HG03354 (cell line): ENCODE measurements around the gene TIAM2.
"Not testable (repeated sequence)": the region's sequence is repeated elsewhere in the genome, so short reads cannot be mapped to it uniquely, and the experiment has no call there.

ENCODE experiments used
- ATAC-seq: cut with Tn5 transposase; IDR thresholded peaks from one replicate; pipeline ENCODE4 v1.9.1; 2021; ENCODE audit warnings: mild to moderate bottlenecking; ENCODE audit not compliant: unreplicated experiment, poor library complexity, severe bottlenecking

Gene TIAM2

DNA sequence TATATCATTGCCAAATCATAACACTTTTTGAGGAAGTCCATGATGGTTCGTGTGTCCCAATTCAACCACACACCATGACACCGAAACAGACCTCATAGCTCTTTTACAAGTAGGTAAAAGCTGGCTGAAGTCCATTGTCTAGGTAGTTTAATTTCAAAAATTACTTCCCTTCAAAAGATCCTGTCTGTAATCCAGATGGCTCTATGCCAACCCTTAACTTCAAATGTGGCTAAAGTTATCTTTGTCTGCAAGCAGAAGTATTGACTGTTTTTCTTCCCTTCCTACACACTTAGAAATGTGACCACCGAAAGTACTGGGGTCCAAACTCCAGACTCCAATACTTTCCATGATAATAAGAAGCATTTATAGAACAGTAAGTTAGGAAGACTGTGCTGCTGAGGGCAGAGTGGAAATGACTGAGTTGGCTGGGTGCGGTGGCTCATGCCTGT, 8.3 kb upstream of the TIAM2 start:
- no peak for ATAC-seq

DNA sequence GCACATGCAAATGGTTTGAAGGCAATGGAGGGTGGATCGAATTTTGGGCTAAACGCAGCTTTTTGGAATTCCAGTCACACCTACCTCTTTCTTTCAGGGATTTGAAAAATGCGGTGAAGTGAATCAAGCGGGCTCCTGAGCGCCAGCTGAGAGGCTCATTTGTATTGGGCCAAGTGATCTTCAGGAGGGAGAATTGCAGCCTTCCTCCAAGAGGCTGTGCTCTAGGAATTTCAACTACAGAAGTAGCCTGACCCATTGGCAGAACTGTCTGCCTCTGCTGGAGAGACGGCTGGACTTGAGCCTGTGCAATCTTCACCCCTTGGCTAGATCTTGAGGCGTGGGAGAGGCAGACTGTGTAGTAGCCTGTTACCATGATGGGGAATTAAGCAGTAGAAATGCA, 5.7 kb upstream of the TIAM2 start:
- no peak for ATAC-seq

DNA sequence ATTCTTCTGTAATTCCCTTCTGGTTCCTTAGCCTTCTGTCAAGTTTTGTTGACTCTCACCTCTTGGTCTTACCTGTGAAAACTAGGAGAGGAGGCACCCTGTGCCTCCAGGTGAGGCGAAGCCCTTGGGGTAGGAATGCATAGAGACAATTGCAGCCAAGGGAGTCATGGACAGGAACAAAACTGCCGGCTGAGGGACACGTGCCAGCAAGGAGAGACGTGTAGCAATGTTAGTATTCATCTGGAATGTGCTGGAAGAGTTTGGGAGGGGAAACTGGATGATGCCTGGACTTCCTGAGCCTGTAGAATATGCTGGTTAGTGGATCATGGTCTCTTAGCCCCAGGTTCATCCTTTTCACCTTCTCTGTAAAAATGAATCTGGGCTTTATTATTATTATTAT, 3.9 kb upstream of the TIAM2 start:
- no peak for ATAC-seq

DNA sequence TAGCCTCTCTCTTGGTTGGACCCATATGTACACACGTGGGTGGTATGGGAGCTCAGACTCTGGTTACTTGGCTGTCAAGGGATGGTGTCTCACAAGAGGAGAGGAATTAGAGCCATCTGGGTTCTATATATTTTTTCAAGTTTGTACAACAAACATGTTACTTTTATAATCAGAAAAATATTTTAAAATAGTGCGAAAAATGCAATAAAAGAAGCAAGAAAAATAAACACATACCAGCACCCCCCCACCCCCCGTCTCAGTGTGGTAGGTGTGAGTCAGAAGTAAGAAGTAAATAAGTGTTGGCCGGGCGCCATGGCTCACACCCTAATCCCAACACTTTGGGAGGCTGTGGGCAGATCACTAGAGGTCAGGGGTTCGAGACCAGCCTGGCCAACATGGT, 2.1 kb upstream of the TIAM2 start:
- ATAC-seq = no peak

DNA sequence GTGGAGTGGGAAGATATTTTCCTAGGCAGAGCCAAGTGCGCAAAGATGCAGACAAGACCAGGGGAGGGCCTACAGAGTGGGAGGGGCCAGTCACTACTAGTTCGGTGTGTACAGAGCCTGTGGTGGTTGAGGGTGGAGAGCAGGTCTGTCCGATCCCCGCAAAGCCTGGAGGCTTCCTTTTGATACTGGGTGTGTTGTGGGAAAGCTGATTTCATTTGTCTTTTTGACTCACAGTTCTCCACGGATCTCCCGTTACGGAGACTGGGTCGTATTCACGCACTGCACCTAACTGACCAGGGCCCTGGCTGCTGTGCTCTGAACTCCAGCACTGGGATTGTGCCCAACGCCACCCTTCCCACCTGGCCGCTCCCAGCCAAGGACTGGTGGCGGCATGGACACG, 1.4 kb upstream of the TIAM2 start:
- ATAC-seq = no peak

DNA sequence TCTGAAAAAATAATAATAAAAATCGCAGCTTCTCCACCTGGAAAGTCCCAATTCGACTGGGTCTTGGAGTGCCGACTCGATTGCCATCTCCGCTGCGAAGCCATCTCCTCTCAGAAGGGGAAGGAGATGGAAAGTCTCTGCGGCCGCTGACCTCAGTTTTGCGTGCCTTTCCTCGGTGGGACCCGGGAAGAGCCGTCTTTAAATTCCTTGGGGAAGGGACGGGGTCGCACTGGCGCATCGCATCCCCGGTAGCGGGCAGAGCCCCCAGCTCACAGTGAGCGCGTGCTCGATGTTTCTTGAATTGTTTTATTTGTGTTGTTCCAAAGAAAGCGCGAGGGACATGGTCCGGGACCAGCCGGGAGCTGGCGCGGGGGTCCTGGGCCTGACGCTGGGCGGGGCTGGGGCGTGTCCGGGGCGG, 270 bp upstream of the TIAM2 start:
- ATAC-seq = no peak

DNA sequence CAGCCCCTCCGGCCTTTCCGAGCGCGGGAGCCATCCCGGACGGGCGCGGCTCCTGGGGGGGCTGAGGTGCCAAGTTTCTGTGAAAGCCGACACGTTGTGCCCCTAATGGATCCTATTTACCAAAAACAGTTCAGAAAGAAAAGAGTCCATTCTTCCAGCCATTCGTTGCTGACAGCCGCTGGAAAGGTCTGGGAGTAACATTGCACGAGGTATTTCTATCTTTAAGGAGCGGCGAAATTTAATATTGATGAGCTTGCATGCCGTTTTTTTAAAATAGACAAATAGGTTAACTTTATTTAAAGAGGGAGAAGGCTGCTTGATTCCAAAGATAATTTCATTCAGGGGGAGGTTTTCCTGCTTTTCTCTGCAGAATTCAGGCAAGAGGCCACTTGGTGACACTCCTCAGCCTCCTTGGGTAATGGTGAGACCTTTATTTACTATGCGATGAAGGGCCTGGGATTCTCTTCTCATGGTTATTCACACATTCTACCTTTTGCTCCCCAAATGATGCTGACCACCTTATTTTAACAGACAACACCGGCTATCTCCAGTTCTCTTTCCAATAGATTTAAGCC, 988 bp downstream of the TIAM2 start:
- ATAC-seq = no peak

DNA sequence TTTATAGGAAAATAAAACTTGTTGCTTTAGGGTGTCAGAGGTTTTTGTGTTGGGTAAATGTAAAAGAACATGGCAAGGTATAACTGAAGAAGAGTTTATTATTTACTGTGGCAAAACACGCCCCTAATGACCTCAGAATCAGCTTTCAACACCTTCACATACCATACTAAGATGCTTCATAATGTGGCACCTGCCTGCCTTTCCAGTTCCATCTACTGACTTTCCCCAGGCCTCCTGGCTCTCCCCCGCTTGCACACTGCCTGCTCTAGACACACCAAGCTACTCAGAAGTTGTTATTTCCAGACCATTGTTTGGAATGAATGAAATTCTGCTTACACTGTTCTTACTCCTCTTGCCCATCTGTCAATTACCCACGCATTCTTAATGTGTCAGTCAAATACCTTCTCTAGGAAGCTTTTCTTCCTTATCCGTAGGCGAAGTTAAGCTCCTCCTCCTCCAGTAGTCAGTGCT, 1.8 kb downstream of the TIAM2 start:
- no peak for ATAC-seq

DNA sequence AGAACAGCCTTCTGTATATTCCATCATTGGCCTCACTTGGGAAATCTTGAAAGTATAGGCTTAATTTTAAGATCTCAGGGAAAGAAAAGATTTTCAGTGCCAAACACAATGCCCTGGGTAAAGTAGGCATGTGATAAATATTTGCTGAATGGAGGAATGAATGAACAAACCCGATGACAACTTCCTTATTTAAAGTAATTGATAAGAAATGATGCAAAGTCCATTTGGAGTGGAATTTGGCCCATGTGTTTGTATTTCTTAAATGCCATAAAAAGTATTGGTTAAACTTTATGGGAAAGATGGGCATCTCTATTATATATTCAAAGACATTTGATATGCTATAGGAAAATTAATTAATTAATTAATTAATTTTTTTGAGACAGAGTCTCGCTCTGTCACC, 3.7 kb downstream of the TIAM2 start:
- no peak for ATAC-seq

DNA sequence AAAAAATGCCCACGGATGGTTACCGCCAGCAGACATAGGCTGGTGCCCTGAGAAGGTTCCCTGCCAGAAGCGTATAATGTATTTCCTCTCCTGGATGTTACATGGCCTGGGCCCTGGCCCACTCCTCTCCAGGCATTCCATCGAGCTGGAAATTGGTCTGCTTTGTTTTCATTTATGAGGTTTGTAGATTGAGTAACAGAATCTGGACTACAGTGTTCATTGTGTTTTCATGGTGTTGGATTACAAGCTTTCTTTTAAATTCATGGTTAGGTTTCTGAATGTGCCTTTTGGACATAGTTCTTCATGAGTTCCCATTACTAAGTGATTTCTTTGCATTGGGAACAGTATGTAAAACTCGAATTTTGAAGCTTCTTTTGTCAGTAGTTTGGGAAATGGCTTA, 6.4 kb downstream of the TIAM2 start:
- no peak for ATAC-seq

DNA sequence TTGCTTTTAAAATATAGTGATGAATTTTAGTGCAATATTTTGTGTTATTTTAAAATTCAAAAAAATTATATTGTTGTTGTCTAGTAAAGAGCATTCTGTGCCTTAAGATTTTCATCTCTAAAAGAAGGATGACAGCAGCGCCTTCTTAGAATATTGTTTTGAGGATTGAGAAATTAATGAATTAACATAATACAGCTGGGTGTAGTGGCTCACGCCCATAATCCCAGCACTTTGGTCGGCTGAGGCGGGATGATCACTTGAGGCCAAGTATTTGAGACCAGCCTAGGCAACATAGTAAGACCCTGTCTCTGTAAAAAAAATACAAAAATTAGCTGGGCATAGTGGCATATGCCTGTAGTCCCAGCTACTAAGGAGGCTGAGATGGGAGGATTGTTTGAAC, 6.8 kb downstream of the TIAM2 start:
- no peak for ATAC-seq

DNA sequence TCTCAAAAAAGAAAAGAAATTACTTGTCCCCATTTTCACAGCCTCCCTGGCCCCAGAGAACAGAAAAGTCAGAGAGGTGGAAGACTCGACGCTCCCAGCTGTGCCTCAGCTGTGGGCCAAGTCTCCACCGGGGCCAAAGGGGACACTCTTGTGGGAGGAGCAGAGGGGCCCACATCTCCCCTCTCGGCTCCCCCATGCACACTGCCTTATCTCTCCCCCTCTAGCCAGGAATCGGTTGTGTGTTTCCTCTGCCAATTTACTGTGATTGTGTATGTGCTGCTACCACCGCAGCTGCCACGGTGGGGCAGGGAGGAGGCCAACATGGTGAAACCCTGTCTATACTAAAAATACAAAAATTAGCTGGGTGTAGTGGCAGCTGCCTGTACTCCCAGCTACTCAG, 8.4 kb downstream of the TIAM2 start:
- no peak for ATAC-seq

DNA sequence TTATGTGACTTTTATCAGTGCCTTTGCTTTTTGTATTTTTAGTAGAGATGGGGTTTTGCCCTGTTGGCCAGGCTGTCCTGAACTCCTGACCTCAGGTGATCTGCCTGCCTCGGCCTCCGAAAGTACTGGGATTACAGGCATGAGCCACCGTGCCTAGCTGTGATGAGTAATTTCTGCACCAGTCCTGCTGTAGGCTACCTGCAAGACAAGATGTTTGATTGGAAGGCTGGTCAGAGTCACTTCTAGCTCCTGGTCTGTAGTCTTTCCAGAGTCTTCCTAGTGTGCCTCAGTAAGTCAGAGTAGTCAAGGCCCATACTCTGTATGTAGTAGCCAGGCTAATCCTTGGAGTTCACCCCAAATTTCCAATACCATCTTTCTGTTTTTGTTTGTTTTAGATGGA, 8.9 kb downstream of the TIAM2 start:
- no peak for ATAC-seq

DNA sequence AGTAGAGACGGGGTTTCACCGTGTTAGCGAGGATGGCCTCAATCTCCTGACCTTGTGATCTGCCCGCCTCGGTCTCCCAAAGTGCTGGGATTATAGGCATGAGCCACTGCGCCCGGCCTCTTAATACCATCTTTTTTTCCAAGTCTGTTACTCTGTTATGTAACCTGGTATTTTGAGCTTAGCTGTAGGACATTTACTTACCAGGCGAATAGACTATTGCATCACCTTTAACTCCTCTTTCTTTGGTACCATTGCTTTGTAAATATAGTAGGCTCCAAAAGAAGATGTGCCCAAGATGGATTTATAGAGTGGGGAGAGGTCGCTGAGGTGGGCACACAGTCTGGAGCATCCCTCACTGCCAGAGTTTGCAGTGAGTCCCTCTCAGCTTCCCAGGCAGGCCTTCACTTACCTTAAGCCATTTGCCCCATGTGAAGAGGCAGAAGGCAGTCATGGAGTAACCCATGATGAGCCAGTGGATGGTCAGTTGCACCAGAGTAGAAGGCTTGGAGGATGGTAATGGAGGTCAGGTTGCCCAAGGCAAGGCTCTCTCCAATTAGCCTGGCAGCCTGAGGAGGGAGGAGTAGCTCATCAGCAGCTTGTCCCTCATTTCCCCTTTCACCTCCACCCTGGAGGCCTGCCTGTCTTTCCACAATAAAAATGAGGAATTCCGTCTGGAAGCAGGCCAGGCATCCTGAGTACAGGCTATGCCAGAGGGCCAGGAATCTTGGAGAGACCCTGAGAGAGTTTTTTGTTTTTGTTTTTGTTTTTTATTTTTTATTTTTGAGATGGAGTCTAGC, 9.7 kb downstream of the TIAM2 start:
- no peak for ATAC-seq

DNA sequence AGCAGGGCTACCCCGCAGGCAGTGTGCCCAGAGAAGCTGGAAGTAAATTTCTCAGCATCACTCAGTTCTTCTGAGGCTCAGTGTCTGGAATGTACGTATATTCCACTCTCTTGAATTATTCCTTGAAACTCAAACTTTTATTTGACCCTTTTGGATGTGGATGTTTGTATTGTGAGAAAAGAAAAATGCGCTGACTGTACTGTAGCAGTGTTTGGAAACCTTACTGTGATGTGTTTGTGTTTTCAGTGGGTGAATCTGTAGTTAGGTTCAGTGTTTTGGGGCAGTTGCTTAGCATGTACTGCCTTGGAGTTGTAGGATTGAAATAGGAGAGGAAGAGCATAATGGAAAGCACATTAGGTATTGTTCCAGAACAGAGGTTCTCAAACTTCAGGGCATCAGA, 13.5 kb downstream of the TIAM2 start:
- ATAC-seq = no peak

DNA sequence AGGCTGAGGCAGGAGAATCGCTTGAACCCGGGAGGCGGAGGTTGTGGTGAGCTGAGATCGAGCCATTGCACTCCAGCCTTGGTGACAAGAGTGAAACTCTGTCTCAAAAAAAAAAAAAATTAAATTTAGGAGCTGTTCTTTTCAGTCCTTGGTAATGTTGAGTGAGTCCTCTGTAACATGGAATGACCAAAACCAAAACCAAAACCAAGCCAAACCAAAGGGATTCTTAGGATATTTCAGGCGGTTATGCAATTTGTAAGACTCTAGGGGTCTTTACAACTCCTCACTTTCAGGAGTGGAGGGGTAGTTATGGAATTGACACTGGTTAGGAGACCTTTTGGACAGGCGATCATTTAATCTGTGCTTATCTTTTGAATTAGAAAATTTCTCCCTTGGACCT, 15.8 kb downstream of the TIAM2 start:
- ATAC-seq = no peak

DNA sequence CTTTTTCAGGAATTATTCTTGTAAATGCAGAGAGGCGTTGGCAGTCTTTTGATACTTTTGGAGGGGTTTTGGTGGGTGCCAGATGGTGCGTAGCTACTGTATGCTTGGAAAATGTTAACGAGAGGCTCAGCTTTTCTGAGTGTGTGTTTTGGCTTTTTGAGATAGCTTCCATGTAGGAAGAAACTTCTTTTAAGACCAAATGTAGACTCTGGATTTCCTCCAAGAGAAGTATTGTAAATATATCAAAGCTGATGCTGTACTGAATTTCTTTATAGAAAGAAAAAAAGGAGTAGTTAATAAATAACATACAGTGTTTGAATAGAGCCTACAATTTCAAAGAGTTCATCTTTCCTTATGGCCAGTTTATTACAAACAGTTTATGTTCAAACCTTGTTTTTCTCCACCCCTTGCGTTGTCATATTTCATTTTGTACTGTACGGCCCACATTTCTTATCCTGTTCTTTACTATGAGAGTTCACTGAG, 16.7 kb downstream of the TIAM2 start:
- no peak for ATAC-seq

DNA sequence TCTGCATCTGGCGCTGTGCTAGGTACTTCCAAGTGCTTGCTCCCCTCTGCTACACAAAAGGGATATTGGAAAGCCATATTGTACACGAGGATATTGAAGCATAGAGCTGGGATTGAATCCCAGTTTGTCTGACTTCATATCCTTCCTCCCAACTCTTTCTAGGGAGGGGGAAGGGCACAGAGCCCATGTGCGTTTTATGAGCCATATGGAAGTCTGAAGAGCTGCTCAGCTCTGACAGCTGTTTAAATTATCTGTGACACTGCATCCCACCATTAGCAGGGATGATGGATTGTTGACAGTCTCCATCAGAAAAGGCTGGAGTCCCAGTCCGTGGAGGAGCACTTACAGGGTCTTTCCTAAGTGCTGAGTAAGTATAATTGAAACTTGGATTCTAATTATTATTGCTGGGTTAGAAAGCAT, 18.4 kb downstream of the TIAM2 start:
- ATAC-seq = no peak

DNA sequence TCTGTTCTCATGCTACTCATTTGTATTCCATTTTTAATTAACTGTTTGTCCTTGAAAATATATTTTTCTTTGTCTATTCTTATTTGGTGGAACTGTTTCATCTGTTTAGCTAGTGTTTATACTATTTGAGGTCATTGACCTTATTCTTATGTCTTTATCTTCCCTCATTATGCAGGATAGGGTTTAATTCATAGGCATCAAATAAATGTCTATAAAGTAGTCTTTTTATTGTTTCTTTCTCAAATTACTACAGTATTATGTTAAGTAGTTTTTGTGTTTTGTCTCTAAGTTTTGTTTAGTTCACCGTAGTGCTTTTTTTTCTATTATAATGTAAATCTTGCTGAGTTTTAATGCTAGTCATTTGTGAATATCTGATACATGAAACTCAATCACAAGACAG, 19.0 kb downstream of the TIAM2 start:
- no peak for ATAC-seq

DNA sequence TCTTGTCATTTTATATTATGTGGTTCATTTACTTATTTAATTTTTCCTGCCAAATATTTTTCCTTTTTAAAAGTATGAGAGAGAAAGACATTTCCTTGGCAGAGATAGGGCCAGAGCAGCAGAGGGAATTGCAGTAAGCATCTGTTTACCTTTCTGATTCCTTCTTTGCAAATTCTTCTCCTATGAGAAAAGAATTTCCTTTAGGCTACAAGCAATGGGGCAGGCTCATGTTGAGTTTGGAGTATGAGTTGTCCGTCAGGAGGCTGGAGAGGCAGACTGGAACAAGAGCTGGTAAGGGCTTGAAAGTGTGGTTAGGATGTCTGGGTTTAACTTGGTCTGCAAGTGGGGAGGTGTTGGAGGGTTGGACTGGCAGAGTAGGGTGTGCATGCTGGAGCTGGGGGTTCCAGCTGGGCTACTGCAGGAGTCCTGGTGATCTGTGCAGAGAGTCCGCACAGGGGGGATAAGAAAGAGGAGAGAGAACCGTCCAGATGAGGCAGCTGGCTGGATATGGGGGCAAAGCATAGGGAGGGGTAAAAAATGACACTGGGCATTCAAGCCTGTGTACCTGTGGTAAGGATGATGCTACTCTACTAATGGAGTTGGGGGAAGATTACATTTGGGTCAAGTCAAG, 19.7 kb downstream of the TIAM2 start:
- no peak for ATAC-seq

DNA sequence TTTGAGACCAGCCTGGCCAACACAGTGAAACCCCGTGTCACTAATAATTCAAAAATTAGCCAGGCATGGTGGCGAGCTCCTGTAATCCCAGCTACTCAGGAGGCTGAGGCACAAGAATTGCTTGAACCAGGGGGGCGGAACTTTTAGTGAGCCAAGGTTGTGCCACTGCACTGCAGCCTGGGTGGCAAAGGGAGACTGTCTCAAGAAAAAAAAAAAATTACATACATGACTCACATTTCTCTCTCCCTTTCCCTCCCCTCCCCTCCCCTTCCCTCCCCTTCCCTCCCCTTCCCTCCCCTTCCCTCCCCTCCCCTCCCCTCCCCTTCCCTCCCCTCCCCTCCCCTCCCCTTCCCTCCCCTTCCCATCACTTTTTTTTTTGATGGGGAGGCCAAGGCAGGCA, 23.3 kb downstream of the TIAM2 start:
- ATAC-seq = not testable (repeated sequence)
